Measurements from ENCODE around the gene GPR146.

GPR146 gene

DNA sequence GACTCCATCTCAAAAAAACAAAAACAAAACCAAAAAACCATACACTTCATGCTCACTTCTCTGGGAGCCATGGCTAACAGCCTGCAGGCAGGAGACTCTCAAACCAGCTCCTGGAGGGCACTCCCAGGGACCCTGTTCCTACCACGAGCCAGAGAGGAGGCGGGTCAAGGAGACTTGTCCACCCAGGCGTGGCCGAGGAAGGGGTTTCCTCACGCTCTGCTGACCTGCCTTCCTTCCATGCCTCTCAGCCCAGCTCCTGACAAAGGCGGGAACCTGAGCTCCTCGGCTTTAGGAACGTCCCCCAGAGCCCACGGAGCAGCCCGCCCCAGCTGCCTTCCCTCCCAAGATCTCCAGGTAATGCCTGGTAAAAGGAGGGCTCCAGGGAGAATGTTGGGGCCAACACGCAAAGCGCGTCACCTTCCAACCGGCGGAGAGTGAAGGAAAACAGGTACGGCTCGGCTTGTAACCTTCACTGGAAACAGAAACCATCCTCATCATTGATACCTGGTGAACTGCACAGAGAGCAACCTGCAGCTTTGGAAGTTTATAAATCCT is 9.5 kb downstream of the GPR146 start:
- TF ChIP-seq, protein P1, sequence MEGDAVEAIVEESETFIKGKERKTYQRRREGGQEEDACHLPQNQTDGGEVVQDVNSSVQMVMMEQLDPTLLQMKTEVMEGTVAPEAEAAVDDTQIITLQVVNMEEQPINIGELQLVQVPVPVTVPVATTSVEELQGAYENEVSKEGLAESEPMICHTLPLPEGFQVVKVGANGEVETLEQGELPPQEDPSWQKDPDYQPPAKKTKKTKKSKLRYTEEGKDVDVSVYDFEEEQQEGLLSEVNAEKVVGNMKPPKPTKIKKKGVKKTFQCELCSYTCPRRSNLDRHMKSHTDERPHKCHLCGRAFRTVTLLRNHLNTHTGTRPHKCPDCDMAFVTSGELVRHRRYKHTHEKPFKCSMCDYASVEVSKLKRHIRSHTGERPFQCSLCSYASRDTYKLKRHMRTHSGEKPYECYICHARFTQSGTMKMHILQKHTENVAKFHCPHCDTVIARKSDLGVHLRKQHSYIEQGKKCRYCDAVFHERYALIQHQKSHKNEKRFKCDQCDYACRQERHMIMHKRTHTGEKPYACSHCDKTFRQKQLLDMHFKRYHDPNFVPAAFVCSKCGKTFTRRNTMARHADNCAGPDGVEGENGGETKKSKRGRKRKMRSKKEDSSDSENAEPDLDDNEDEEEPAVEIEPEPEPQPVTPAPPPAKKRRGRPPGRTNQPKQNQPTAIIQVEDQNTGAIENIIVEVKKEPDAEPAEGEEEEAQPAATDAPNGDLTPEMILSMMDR (IDR thresholded peaks at IDR 0.05; ENCODE audit: control insufficient read depth, insufficient read depth, low read depth, low read length, missing control alignments): no peak
- no peak overlapping the region for H3K4me3 ChIP-seq (ENCODE audit: control insufficient read depth, low read depth, low read length)
- DNase-seq (ENCODE audit: low read depth): no peak

DNA sequence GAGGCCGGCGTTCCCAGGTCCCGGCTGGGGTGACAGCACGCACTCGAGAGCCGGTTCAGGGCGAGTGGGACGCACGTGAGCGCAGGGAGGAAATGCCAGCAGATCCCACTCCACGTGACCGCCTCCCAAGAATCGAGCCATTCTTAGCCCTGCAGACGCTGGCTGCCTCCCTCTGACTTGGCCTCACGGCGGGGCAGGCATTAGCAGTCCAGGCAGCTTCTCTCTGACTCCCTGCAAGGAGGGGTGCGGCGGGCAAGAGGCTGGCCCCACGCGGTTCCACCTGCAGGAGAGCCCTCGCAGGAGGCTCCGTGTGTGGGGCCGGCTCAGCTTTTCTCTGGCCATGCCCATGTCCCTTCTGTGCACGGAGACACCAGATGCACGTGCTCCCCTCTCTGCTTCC is 10.1 kb downstream of the GPR146 start:
- TF ChIP-seq, protein P1 (IDR thresholded peaks at IDR 0.05; ENCODE audit: control insufficient read depth, insufficient read depth, low read depth, low read length, missing control alignments): no peak
- DNase-seq (ENCODE audit: low read depth): no peak
- H3K4me3 ChIP-seq (ENCODE audit: control insufficient read depth, low read depth, low read length): no peak overlapping the region

DNA sequence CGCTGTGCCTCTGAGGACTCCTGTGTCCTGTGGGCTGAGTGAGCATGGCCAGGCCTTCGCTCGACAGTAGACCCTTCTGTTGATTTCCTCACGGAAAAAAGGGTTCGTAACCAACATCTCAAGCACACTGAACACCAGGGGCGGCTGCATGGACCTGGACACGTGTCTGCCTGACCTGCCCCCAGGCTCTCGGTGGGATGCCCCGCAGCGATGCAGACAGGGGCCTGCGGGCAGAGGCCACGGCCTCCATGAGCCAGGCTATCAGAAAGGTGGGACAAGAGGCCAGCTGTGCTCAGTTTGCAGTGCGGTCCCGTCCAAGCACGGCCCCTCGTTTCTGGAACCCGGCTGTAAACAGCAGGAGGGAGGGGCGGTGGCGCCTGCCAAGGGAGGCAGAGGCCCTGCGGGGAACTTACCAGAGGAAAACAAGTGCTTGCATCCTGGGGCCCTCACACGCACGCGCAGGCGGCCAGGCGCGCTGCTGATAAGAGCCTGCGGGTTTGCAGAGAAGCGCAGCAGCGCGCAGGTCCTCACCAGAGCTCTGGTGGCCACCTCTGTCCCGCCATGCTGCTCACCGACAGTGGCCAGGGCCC is 10.6 kb downstream of the GPR146 start:
- DNase-seq (ENCODE audit: low read depth): no peak
- no peak overlapping the region for H3K4me3 ChIP-seq (ENCODE audit: control insufficient read depth, low read depth, low read length)
- TF ChIP-seq, protein P1 (IDR thresholded peaks at IDR 0.05; ENCODE audit: control insufficient read depth, insufficient read depth, low read depth, low read length, missing control alignments): no peak

DNA sequence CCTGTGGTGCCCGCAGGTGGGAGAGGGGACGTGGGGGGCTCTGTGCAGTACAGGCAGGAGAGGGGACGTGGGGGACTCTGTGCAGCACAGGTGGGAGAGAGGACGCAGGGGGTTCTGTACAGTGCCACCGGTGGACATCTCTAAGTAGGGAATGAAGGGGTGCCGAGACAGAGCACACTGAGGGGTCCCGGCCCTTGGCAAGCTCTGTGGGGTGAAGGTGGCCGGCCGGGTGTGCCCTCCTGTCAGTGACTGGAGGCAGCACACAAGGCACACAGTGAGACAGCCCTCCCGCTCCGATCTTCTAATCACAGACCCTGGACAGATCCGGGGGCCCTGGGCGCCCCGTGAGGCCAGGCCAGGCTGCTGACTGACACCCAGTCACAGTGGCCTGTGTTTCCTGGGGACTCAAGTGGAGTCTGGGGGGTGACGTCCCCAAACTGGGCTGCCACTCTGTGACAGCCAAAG is 11.2 kb downstream of the GPR146 start:
- no peak overlapping the region for H3K4me3 ChIP-seq (ENCODE audit: control insufficient read depth, low read depth, low read length)
- DNase-seq (ENCODE audit: low read depth): no peak

DNA sequence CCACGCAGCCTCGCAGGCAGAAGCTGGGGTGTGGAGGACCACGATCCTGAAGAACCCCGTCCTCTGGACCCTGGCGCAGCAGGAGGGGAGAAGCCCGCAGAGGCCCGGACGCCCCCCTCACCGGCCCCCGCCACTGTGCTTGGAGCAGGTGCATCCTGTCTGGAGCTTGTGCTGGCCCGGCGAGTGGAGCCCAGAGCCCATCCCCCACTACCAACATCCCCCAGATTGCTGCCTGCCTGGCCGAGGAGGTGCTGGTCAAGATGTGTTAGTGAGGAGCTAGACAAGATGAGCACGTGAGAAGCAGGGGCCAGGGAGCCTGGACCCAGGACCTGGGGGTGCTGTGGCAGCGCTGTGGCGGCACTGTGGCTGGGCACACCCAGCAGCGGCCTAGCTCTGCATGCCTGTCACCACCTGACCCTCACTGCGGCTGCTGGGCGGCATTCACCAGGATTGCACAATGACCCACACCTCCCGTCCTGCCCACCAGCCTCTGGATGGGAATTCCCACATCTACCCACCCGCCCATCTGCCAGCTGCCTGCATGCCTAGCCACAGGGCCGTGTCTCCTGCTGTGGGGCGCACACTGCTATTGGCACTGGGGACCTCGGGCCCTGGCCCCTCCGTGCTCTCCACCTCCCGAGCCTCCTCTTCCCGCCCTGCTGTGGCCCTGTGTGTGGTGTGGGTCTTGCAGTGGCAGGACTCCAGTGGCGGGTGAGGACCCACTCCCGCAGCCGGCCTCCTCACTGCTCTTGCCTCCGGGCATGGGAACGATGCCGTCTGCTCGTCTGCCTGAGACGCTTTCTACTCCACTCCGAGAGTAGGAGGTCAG is 11.8 kb downstream of the GPR146 start:
- no peak overlapping the region for H3K4me3 ChIP-seq (ENCODE audit: control insufficient read depth, low read depth, low read length)
- TF ChIP-seq, protein P1 (IDR thresholded peaks at IDR 0.05; ENCODE audit: control insufficient read depth, insufficient read depth, low read depth, low read length, missing control alignments): no peak
- DNase-seq (ENCODE audit: low read depth): no peak

More for the DNA sequence above, 11.2 kb downstream of the GPR146 start:
- TF ChIP-seq, protein P1 (IDR thresholded peaks at IDR 0.05; ENCODE audit: control insufficient read depth, insufficient read depth, low read depth, low read length, missing control alignments): no peak

DNA sequence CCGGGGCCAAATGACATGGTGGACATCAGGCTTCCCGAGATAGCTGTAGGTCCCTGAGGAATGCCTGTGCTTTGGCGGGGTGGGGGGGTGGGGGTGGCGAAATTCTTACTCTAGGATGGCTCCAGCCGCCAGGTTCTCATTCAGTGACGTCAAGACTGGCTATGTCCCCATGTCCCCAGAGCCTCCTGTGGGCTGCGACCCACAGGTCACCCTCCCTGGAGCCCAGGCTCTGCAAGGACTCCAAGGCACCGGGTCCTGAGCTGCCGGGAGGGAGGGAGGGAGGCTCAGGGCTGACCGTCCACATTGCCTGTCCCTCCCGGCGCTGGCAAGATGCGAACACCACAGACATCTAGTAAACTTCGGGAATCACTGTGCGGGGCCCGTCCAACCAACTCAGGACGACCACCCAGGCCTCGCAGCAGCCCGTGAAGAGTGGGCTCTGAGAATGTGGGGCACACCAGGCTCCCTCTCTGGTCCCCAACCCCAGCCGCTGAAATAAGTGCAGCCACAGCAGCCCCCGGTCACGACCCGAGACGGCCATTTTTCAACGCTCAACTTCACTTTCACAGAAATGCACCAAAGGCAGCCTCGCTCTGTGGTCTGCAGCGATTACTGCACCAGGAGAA is 12.6 kb downstream of the GPR146 start:
- no peak for DNase-seq (ENCODE audit: low read depth)
- TF ChIP-seq, protein P1 (IDR thresholded peaks at IDR 0.05; ENCODE audit: control insufficient read depth, insufficient read depth, low read depth, low read length, missing control alignments): no peak
- H3K4me3 ChIP-seq (ENCODE audit: control insufficient read depth, low read depth, low read length): no peak overlapping the region

Measured in AG09309 (cell line).